ENCODE data around the gene LLGL1.

DNA sequence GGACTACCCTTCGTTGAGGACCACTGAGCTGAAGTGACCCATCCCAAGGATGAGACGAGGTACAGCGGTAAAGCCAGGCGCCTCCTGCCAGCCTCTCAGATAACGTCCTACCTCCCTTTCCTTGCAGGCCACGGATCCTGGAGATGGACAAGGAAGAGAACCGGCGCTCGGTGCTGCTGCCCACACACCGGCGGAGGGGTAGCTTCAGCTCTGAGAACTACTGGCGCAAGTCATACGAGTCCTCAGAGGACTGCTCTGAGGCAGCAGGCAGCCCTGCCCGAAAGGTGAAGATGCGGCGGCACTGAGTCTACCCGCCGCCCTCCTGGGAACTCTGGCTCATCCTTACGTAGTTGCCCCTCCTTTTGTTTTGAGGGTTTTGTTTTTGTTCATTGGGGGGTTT is 17.3 kb upstream of the LLGL1 start:
- TF ChIP-seq, protein P1, sequence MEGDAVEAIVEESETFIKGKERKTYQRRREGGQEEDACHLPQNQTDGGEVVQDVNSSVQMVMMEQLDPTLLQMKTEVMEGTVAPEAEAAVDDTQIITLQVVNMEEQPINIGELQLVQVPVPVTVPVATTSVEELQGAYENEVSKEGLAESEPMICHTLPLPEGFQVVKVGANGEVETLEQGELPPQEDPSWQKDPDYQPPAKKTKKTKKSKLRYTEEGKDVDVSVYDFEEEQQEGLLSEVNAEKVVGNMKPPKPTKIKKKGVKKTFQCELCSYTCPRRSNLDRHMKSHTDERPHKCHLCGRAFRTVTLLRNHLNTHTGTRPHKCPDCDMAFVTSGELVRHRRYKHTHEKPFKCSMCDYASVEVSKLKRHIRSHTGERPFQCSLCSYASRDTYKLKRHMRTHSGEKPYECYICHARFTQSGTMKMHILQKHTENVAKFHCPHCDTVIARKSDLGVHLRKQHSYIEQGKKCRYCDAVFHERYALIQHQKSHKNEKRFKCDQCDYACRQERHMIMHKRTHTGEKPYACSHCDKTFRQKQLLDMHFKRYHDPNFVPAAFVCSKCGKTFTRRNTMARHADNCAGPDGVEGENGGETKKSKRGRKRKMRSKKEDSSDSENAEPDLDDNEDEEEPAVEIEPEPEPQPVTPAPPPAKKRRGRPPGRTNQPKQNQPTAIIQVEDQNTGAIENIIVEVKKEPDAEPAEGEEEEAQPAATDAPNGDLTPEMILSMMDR (conservative IDR thresholded peaks at IDR 0.05 in 1 of 2, IDR thresholded peaks at IDR 0.05 in 1 of 2; ENCODE audit: low read depth in 1 of 2, low read length in 2 of 2) = no peak
- TF ChIP-seq EZH2 (IDR thresholded peaks at IDR 0.05; ENCODE audit: low read length, missing control alignments) = no peak

Measured in fibroblast of lung (primary cell).